HepG2 (cell line): ENCODE data around the gene VPS52. TPM values are rescaled to one million over a fixed set of nuclear protein-coding genes. Genes with fewer than 3 reads are reported as not detected.

Experiments
- CHD4 ChIP-seq: fragments of 200-600 bp; sonication (generic); IDR thresholded peaks from 2 replicates; pipeline ENCODE4 v1.7.0; 2017; ENCODE audit warnings: mild to moderate bottlenecking, low read length, borderline replicate concordance
- ERF ChIP-seq: IDR thresholded peaks from 2 replicates; pipeline ENCODE4 v1.6.1; 2018; ENCODE audit warnings: missing biosample characterization, missing genetic modification reagents
- GABPA ChIP-seq, 2 experiments: IDR thresholded peaks; 2 replicates each; pipeline ENCODE4 v1.6.1; 2011 to 2016; ENCODE audit warnings: low read depth in 2 of 2, low read length in 1 of 2, missing biosample characterization in 1 of 2, missing genetic modification characterization in 1 of 2
- ISL2 ChIP-seq: sonication (generic); formaldehyde crosslinking; IDR thresholded peaks from 2 replicates; pipeline ENCODE4 v1.5.0; 2020; ENCODE audit warnings: missing genetic modification reagents
- NPAS2 ChIP-seq: sonication (generic); formaldehyde crosslinking; IDR thresholded peaks from 2 replicates; pipeline ENCODE4 v1.8.0; 2022; ENCODE audit warnings: mild to moderate bottlenecking, missing genetic modification reagents, borderline replicate concordance
- PLRG1 ChIP-seq: fragments of 450-650 bp; conservative IDR thresholded peaks from 2 replicates; pipeline ENCODE4 v1.6.1; 2016
- ZC3H4 ChIP-seq: sonication (generic); formaldehyde crosslinking; IDR thresholded peaks from 2 replicates; pipeline ENCODE4 v1.4.0; 2020; ENCODE audit warnings: missing genetic modification reagents, borderline replicate concordance
- ZFAT ChIP-seq: sonication (generic); formaldehyde crosslinking; conservative IDR thresholded peaks from 2 replicates; pipeline ENCODE4 v1.8.1; 2023; ENCODE audit warnings: missing genetic modification reagents, inconsistent platforms
- ZFX ChIP-seq: sonication (generic); formaldehyde crosslinking; IDR thresholded peaks from 2 replicates; pipeline ENCODE4 v1.4.0; 2020; ENCODE audit warnings: mild to moderate bottlenecking, low read depth, missing genetic modification reagents, moderate library complexity
- ZFY ChIP-seq: sonication (generic); formaldehyde crosslinking; IDR thresholded peaks from 2 replicates; pipeline ENCODE4 v1.4.0; 2020; ENCODE audit warnings: missing genetic modification reagents
- ZNF276 ChIP-seq: sonication (generic); formaldehyde crosslinking; IDR thresholded peaks from 2 replicates; pipeline ENCODE4 v1.4.0; 2020; ENCODE audit warnings: mild to moderate bottlenecking, low read depth, missing genetic modification reagents
- ZNF33A ChIP-seq: sonication (generic); formaldehyde crosslinking; IDR thresholded peaks from 2 replicates; pipeline ENCODE4 v1.5.1; 2020; ENCODE audit warnings: missing genetic modification reagents, mild to moderate bottlenecking, moderate library complexity, borderline replicate concordance
- ZNF652 ChIP-seq: IDR thresholded peaks from 2 replicates; pipeline ENCODE4 v1.6.1; 2016; ENCODE audit warnings: low read depth, borderline replicate concordance
- ZNF878 ChIP-seq: sonication (generic); formaldehyde crosslinking; IDR thresholded peaks from 2 replicates; pipeline ENCODE4 v1.8.1; 2023; ENCODE audit warnings: mild to moderate bottlenecking, missing genetic modification reagents, moderate library complexity
- polyA plus RNA-seq, 8 experiments: library from polyadenylated mRNA; depleted of rRNA in 3 of 8; stranded (reverse) in 7 of 8; unstranded in 1 of 8; fragments of >200 nt; fragmentation: Illumina TruSeq in 4 of 8; extraction: Trizol in 4 of 8; gene quantifications; 2 replicates each; pipeline versions ENCODE4 v1.2.1 to v1.2.3, GENCODE V29; 2011 to 2016; ENCODE audit warnings: low read depth in 4 of 8, missing spikeins in 1 of 8, mixed read lengths in 1 of 8; ENCODE audit not compliant: insufficient read depth in 1 of 8
- total RNA-seq, 5 experiments: library from RNA; depleted of rRNA; stranded (reverse); fragments of >200 nt; fragmentation: Illumina TruSeq; extraction: Trizol; gene quantifications; 2 replicates each; pipeline ENCODE4 v1.2.3, GENCODE V29; 2016; ENCODE audit warnings: low read depth in 1 of 5
- TF ChIP-seq, protein P1 (sequence below): sonication (generic); formaldehyde crosslinking; IDR thresholded peaks from 2 replicates; pipeline ENCODE4 v1.5.0; 2020; ENCODE audit warnings: mild to moderate bottlenecking, missing genetic modification reagents, borderline replicate concordance

Gene VPS52
- total and polyA plus RNA-seq, 2 of the 13 experiments (the other 11 are each of a cell fraction or from before 2014, with no cell fraction given) = 48.9 to 85.5 TPM

- TF ChIP-seq ZFX (CRISPR knock-in tag) (peak; percentile 98), ZFAT (CRISPR knock-in tag) (no peak), ZNF276 (CRISPR knock-in tag) (no peak; the same call in none of the 2 replicates), ZNF652 (CRISPR knock-in tag) (0 out of 2 replicates have a peak, but pooled peaks have one; percentile 27), ISL2 (CRISPR knock-in tag) (peak; percentile 50; the same call in 1 of the 2 replicates), GABPA (IDR thresholded peaks at IDR 0.05; ENCODE audit: low read depth, low read length) (peak; percentile 78), GABPA (CRISPR knock-in tag; IDR thresholded peaks at IDR 0.05; ENCODE audit: low read depth) (peak; percentile 98), NPAS2 (CRISPR knock-in tag) (no peak), ZC3H4 (CRISPR knock-in tag) (peak; percentile 48; the same call in 1 of the 2 replicates), ZNF33A (no peak; the same call in 1 of the 2 replicates), PLRG1 (no peak), ERF (peak; percentile 79), CHD4 (no peak), ZNF878 (CRISPR knock-in tag) (peak; percentile 64; the same call in 1 of the 2 replicates), ZFY (CRISPR knock-in tag) (peak; percentile 97)
- TF ChIP-seq, protein P1, sequence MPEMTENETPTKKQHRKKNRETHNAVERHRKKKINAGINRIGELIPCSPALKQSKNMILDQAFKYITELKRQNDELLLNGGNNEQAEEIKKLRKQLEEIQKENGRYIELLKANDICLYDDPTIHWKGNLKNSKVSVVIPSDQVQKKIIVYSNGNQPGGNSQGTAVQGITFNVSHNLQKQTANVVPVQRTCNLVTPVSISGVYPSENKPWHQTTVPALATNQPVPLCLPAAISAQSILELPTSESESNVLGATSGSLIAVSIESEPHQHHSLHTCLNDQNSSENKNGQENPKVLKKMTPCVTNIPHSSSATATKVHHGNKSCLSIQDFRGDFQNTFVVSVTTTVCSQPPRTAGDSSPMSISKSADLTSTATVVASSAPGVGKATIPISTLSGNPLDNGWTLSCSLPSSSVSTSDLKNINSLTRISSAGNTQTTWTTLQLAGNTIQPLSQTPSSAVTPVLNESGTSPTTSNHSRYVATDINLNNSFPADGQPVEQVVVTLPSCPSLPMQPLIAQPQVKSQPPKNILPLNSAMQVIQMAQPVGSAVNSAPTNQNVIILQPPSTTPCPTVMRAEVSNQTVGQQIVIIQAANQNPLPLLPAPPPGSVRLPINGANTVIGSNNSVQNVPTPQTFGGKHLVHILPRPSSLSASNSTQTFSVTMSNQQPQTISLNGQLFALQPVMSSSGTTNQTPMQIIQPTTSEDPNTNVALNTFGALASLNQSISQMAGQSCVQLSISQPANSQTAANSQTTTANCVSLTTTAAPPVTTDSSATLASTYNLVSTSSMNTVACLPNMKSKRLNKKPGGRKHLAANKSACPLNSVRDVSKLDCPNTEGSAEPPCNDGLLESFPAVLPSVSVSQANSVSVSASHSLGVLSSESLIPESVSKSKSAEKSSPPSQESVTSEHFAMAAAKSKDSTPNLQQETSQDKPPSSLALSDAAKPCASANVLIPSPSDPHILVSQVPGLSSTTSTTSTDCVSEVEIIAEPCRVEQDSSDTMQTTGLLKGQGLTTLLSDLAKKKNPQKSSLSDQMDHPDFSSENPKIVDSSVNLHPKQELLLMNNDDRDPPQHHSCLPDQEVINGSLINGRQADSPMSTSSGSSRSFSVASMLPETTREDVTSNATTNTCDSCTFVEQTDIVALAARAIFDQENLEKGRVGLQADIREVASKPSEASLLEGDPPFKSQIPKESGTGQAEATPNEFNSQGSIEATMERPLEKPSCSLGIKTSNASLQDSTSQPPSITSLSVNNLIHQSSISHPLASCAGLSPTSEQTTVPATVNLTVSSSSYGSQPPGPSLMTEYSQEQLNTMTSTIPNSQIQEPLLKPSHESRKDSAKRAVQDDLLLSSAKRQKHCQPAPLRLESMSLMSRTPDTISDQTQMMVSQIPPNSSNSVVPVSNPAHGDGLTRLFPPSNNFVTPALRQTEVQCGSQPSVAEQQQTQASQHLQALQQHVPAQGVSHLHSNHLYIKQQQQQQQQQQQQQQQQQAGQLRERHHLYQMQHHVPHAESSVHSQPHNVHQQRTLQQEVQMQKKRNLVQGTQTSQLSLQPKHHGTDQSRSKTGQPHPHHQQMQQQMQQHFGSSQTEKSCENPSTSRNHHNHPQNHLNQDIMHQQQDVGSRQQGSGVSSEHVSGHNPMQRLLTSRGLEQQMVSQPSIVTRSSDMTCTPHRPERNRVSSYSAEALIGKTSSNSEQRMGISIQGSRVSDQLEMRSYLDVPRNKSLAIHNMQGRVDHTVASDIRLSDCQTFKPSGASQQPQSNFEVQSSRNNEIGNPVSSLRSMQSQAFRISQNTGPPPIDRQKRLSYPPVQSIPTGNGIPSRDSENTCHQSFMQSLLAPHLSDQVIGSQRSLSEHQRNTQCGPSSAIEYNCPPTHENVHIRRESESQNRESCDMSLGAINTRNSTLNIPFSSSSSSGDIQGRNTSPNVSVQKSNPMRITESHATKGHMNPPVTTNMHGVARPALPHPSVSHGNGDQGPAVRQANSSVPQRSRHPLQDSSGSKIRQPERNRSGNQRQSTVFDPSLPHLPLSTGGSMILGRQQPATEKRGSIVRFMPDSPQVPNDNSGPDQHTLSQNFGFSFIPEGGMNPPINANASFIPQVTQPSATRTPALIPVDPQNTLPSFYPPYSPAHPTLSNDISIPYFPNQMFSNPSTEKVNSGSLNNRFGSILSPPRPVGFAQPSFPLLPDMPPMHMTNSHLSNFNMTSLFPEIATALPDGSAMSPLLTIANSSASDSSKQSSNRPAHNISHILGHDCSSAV (CRISPR knock-in tag) = no peak
These were observed at the start of gene VPS52, which contains the start of gene RPS18 (continued) for GRCh38 chr6:33271468-33272274.
